GM21528 (cell line): ENCODE measurements around the gene CORO7.
A peak's percentile ranks its signal among the peaks of the same experiment; 100 is the strongest.

Experiments used
- ATAC-seq: cut with Tn5 transposase; IDR thresholded peaks from one replicate; pipeline ENCODE4 v1.9.1; 2021; ENCODE audit warnings: mild to moderate bottlenecking, moderate library complexity; ENCODE audit not compliant: unreplicated experiment, low FRiP score

The CORO7 gene

GRCh38 chr16:4313563-4314531 is 102.5 kb downstream of the CORO7 start:
- ATAC-seq, result no peak

GRCh38 chr16:4309833-4310266 is 106.5 kb downstream of the CORO7 start:
- ATAC-seq, result no peak

- ATAC-seq, result no peak
Measured at GRCh38 chr16:4309102-4309832, 107.1 kb downstream of the CORO7 start.

GRCh38 chr16:4307215-4308037 is 109.0 kb downstream of the CORO7 start:
- ATAC-seq, result peak; percentile 93

GRCh38 chr16:4306470-4307214 is 109.8 kb downstream of the CORO7 start:
- ATAC-seq, result no peak
